ENCODE results near the gene PLEKHA1. TPM values are rescaled to one million over a fixed set of nuclear protein-coding genes. Genes with fewer than 3 reads are reported as not detected.

PLEKHA1 gene
- total and polyA plus RNA-seq, 2 donors (not counting 1 experiment from before 2014, with no cell fraction given) = 9.0 to 34.0 TPM

DNA sequence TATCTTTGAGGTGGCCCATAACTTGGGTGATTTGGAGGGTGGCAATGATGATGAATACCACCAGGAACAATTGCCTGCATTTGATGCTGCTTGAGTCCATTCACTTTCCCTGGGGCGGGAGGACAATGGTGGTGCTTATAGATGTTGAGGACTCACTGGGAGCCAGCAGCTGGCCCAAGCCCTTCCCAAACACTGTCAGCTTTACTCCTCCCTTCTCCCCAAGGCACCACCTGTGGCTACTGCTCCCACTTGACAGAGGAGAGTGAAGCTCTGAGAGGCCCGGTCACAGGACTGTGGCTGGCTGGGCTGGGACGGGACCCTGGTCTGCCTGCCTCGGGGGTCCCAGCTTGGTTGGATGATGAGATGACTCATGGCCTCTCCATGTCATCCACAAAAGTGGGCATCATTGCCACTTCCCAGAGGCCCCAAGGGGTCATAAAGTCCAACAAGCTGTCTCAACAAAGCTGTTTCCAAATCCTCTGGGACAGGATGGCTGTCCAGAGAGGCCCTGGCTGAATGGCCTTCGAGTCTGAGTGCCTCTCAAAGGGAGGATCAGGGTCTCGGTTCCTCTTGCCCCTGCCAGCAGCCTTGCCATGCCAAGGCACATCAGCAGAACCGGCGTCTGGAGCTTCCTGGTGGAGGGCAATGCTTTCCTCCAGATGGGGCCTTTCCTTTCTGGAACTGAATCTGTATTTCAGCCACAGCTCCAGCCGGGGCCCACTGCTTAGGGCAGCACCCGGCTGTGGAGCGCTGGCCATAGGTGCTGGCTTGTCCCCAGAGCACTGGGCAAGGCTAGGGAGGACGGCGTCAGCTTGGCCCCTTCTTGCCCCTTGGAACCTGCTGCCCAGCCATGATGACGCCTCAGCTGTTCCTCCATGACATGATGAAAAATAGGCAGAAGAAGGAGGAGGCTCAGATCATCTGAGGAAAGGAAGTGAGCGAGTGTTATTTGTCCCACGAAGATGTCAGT lies 47.0 kb upstream of the PLEKHA1 start:
- peaks cover 17% of the 10 kb centered on the region for H3K4me1 Mint-ChIP-seq
- ATAC-seq (ENCODE audit: low read depth) = no peak
- Histone ChIP-seq H3K9me3 (ENCODE audit: control extremely low read depth in 1 of 3, control insufficient read depth in 2 of 3, insufficient read depth in 1 of 3, low read length in 2 of 3) (no peaks in the 10 kb centered on the region), H2AFZ (ENCODE audit: insufficient read depth, low read depth, low read length, poor library complexity, severe bottlenecking) (no peak overlapping the region), H3K27me3 (replicated peaks in 1 of 4; ENCODE audit: control extremely low read depth in 1 of 4, control insufficient read depth in 3 of 4, insufficient read depth in 4 of 4, low read length in 3 of 4) (peaks cover 0 to 11% (median 2%) of the 10 kb centered on the region in 4 experiments), H3K36me3 (replicated peaks in 1 of 2; ENCODE audit: control extremely low read depth in 1 of 2, control insufficient read depth in 1 of 2, extremely low read depth in 1 of 2, insufficient read depth in 2 of 2, low read length in 1 of 2) (no peaks in the 10 kb centered on the region), H3K4me2 (replicated peaks; ENCODE audit: low read depth, low read length, poor library complexity, severe bottlenecking) (no peak overlapping the region), H3K79me2 (ENCODE audit: control insufficient read depth, insufficient read depth, low read length) (no peaks in the 10 kb centered on the region), H3K9ac (ENCODE audit: low read length) (no peak overlapping the region), H3K4me3 (ENCODE audit: control extremely low read depth in 1 of 5, extremely low read depth in 1 of 5, insufficient read depth in 1 of 5, low read depth in 2 of 5, low read length in 4 of 5) (no peak overlapping the region), H4K20me1 (ENCODE audit: control insufficient read depth, insufficient read depth, low read length, poor library complexity, severe bottlenecking) (no peaks in the 10 kb centered on the region), H3K4me1 (ENCODE audit: control insufficient read depth in 2 of 2, insufficient read depth in 2 of 2, low read length in 2 of 2) (peaks cover 18 to 29% of the 10 kb centered on the region in 2 donors), H3K27ac (ENCODE audit: low read length in 2 of 2) (no peak overlapping the region)
- intact Hi-C loops (cut with micrococcal nuclease) = no loop called here
- no peak overlapping the region for H3K27ac Mint-ChIP-seq
- WGBS (ENCODE audit: insufficient coverage) = 86% methylated on average over 12 of the region's 16 CpGs
- no peaks in the 10 kb centered on the region for H3K9me3 Mint-ChIP-seq (ENCODE audit: insufficient read depth)
- TF ChIP-seq, protein P1, sequence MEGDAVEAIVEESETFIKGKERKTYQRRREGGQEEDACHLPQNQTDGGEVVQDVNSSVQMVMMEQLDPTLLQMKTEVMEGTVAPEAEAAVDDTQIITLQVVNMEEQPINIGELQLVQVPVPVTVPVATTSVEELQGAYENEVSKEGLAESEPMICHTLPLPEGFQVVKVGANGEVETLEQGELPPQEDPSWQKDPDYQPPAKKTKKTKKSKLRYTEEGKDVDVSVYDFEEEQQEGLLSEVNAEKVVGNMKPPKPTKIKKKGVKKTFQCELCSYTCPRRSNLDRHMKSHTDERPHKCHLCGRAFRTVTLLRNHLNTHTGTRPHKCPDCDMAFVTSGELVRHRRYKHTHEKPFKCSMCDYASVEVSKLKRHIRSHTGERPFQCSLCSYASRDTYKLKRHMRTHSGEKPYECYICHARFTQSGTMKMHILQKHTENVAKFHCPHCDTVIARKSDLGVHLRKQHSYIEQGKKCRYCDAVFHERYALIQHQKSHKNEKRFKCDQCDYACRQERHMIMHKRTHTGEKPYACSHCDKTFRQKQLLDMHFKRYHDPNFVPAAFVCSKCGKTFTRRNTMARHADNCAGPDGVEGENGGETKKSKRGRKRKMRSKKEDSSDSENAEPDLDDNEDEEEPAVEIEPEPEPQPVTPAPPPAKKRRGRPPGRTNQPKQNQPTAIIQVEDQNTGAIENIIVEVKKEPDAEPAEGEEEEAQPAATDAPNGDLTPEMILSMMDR (IDR thresholded peaks at IDR 0.05) = no peak
- no peak for TF ChIP-seq EZH2 (IDR thresholded peaks at IDR 0.05; ENCODE audit: borderline replicate concordance, insufficient read depth, low read depth, low read length, poor library complexity, severe bottlenecking)
- no peak overlapping the region for H3K4me3 Mint-ChIP-seq
- ChIA-PET CTCF (interaction anchor here (0.6 kb wide), 1 partner anchor 25 kb away, joined by 3 read pairs; no protein-coding TSS in a partner anchor), POLR2A (no interaction called here)
- no peak for DNase-seq
- peaks cover 49% of the 10 kb centered on the region for H3K27me3 Mint-ChIP-seq

DNA sequence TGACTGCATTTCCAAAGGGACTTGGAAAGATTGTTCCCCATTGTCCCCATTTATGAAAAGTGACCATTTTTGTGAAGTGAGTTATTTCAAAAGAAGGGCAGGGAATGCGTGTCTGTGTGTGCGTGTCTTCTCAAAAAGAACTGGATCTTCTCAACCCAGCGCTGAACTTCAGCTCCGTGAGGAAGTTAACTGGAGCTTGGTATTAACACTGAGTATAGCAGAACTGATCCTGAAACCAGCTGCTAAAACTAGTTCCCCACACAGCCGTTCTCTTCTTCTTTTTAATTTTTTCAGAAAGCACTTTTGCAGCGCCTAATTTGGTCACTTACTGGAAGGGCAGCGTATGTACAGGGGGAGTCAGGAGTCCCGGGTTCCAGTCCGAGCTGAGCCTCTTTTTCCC lies 45.8 kb upstream of the PLEKHA1 start:
- Histone ChIP-seq H2AFZ (ENCODE audit: insufficient read depth, low read depth, low read length, poor library complexity, severe bottlenecking) (no peak overlapping the region), H3K4me3 (ENCODE audit: control extremely low read depth in 1 of 5, extremely low read depth in 1 of 5, insufficient read depth in 1 of 5, low read depth in 2 of 5, low read length in 4 of 5) (no peak overlapping the region), H3K27me3 (replicated peaks in 1 of 4; ENCODE audit: control extremely low read depth in 1 of 4, control insufficient read depth in 3 of 4, insufficient read depth in 4 of 4, low read length in 3 of 4) (peaks cover 0 to 11% (median 0%) of the 10 kb centered on the region in 4 experiments), H4K20me1 (ENCODE audit: control insufficient read depth, insufficient read depth, low read length, poor library complexity, severe bottlenecking) (no peaks in the 10 kb centered on the region), H3K4me2 (replicated peaks; ENCODE audit: low read depth, low read length, poor library complexity, severe bottlenecking) (peak overlapping the region; percentile 31), H3K79me2 (ENCODE audit: control insufficient read depth, insufficient read depth, low read length) (no peaks in the 10 kb centered on the region), H3K36me3 (replicated peaks in 1 of 2; ENCODE audit: control extremely low read depth in 1 of 2, control insufficient read depth in 1 of 2, extremely low read depth in 1 of 2, insufficient read depth in 2 of 2, low read length in 1 of 2) (no peaks in the 10 kb centered on the region), H3K9ac (ENCODE audit: low read length) (no peak overlapping the region), H3K4me1 (ENCODE audit: control insufficient read depth in 2 of 2, insufficient read depth in 2 of 2, low read length in 2 of 2) (peaks cover 18 to 29% of the 10 kb centered on the region in 2 donors), H3K9me3 (ENCODE audit: control extremely low read depth in 1 of 3, control insufficient read depth in 2 of 3, insufficient read depth in 1 of 3, low read length in 2 of 3) (no peaks in the 10 kb centered on the region), H3K27ac (ENCODE audit: low read length in 2 of 2) (no peak overlapping the region)
- peaks cover 48% of the 10 kb centered on the region for H3K27me3 Mint-ChIP-seq
- H3K4me1 Mint-ChIP-seq = peaks cover 17% of the 10 kb centered on the region
- TF ChIP-seq, protein P1 (IDR thresholded peaks at IDR 0.05) = no peak
- TF ChIP-seq EZH2 (IDR thresholded peaks at IDR 0.05; ENCODE audit: borderline replicate concordance, insufficient read depth, low read depth, low read length, poor library complexity, severe bottlenecking) = no peak
- ATAC-seq (ENCODE audit: low read depth) = no peak
- H3K27ac Mint-ChIP-seq = no peak overlapping the region
- H3K4me3 Mint-ChIP-seq = no peak overlapping the region
- ChIA-PET POLR2A (no interaction called here), CTCF (interaction anchor here (1.2 kb wide), 1 partner anchor 29 kb away, joined by 4 read pairs; no protein-coding TSS in a partner anchor)
- 44% methylated on average over 4 of the region's 9 CpGs for WGBS (ENCODE audit: insufficient coverage)
- intact Hi-C loops (cut with micrococcal nuclease) = no loop called here
- H3K9me3 Mint-ChIP-seq (ENCODE audit: insufficient read depth) = no peaks in the 10 kb centered on the region
- peak; percentile 23 for DNase-seq

Data from B cell (primary cell).